ENCODE results near the gene TGFB1I1.

DNA sequence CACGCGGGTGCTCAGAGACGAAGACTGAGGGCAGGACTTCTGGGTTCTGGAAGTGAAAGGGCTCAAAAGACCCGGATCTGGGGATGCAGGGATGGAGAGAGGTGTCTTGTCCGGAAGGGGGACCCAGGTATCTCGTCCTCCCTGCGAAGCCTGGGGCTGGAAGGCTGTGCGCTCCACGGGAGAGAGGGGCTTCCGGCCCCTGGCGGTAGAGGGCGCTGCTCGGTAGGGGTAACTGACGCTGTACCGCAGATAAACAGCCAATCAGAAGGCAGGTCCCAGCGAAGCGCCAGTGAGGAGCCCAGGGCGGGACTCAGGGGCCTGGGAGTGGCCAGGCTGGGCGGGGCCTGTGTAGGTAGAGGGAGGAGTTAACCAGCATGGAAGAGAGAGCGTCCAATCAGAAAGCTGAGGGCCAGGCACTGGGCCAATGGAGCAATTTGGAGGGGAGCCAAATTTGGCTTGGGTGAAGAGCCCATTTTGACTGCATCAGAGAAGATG, 804 bp downstream of the TGFB1I1 start:
- TF ChIP-seq POLR2AphosphoS5 (IDR thresholded peaks at IDR 0.05; ENCODE audit: low read depth, low read length) (no peak), POLR2A (IDR thresholded peaks at IDR 0.05; ENCODE audit: low read depth, low read length) (no peak), TAF1 (IDR thresholded peaks at IDR 0.05; ENCODE audit: borderline replicate concordance, low read depth, low read length) (no peak)
